Measurements from ENCODE around the gene RAB33A. TPM values are rescaled to one million over a fixed set of nuclear protein-coding genes. Genes with fewer than 3 reads are reported as not detected.

The RAB33A gene
- total and polyA plus RNA-seq, 7 donors, result 0.03 to 0.30 (median 0.16) TPM; not detected in 2

- DNase-seq (no peak), ATAC-seq (no peak)
- intact Hi-C loops (cut with DNase I), result no loop called here
- H3K27ac ChIP-seq, result no peak overlapping the region
- WGBS, 3 donors, result 55 to 60% (median 59%) methylated on average over 6 to 7 of the region's 7 CpGs
- H3K27me3 ChIP-seq (ENCODE audit: insufficient read depth in 3 of 3, low read length in 2 of 3), result no peaks in the 10 kb centered on the region
- no peaks in the 10 kb centered on the region for H3K36me3 ChIP-seq (ENCODE audit: insufficient read depth in 1 of 2, low read depth in 1 of 2)
- H3K4me1 ChIP-seq, result no peaks in the 10 kb centered on the region
- H3K9me3 ChIP-seq, result no peaks in the 10 kb centered on the region
- no peak overlapping the region for H3K4me3 ChIP-seq
- TF ChIP-seq, protein P1, sequence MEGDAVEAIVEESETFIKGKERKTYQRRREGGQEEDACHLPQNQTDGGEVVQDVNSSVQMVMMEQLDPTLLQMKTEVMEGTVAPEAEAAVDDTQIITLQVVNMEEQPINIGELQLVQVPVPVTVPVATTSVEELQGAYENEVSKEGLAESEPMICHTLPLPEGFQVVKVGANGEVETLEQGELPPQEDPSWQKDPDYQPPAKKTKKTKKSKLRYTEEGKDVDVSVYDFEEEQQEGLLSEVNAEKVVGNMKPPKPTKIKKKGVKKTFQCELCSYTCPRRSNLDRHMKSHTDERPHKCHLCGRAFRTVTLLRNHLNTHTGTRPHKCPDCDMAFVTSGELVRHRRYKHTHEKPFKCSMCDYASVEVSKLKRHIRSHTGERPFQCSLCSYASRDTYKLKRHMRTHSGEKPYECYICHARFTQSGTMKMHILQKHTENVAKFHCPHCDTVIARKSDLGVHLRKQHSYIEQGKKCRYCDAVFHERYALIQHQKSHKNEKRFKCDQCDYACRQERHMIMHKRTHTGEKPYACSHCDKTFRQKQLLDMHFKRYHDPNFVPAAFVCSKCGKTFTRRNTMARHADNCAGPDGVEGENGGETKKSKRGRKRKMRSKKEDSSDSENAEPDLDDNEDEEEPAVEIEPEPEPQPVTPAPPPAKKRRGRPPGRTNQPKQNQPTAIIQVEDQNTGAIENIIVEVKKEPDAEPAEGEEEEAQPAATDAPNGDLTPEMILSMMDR (IDR thresholded peaks at IDR 0.05), result no peak
These were observed 7.9 kb downstream of the RAB33A start for GRCh38 chrX:130179579-130180215.

DNA sequence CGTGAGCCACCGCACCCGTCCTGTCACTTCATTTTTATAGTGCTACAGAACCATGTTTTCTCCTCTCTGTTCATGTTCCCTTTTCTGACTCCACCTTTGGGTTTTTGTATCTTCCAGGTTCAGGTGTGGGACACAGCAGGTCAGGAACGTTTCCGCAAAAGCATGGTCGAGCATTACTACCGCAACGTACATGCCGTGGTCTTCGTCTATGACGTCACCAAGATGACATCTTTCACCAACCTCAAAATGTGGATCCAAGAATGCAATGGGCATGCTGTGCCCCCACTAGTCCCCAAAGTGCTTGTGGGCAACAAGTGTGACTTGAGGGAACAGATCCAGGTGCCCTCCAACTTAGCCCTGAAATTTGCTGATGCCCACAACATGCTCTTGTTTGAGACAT is 12.4 kb downstream of the RAB33A start:
- TF ChIP-seq, protein P1 (IDR thresholded peaks at IDR 0.05), result no peak
- H3K9me3 ChIP-seq, result no peaks in the 10 kb centered on the region
- no peak for ATAC-seq
- no peak overlapping the region for H3K27ac ChIP-seq
- no peak overlapping the region for H3K4me3 ChIP-seq
- H3K36me3 ChIP-seq (ENCODE audit: insufficient read depth in 1 of 2, low read depth in 1 of 2), result no peaks in the 10 kb centered on the region
- 90 to 94% (median 91%) methylated on average over 11 of the region's 11 CpGs for WGBS, 3 donors
- H3K4me1 ChIP-seq, result no peaks in the 10 kb centered on the region
- H3K27me3 ChIP-seq (ENCODE audit: insufficient read depth in 3 of 3, low read length in 2 of 3), result no peaks in the 10 kb centered on the region
- no peak for DNase-seq
- intact Hi-C loops (cut with DNase I), result no loop called here

- intact Hi-C loops (cut with DNase I), result no loop called here
- DNase-seq (no peak), ATAC-seq (no peak)
- no peak overlapping the region for H3K4me3 ChIP-seq
- H3K27ac ChIP-seq, result no peak overlapping the region
- TF ChIP-seq, protein P1 (IDR thresholded peaks at IDR 0.05), result no peak
- WGBS, 3 donors, result 35 to 43% (median 43%) methylated on average over 2 of the region's 2 CpGs
- no peaks in the 10 kb centered on the region for H3K4me1 ChIP-seq
- no peaks in the 10 kb centered on the region for H3K27me3 ChIP-seq (ENCODE audit: insufficient read depth in 3 of 3, low read length in 2 of 3)
- no peaks in the 10 kb centered on the region for H3K9me3 ChIP-seq
- no peaks in the 10 kb centered on the region for H3K36me3 ChIP-seq (ENCODE audit: insufficient read depth in 1 of 2, low read depth in 1 of 2)
These were observed 13.1 kb downstream of the RAB33A start for GRCh38 chrX:130184857-130185256.

DNA sequence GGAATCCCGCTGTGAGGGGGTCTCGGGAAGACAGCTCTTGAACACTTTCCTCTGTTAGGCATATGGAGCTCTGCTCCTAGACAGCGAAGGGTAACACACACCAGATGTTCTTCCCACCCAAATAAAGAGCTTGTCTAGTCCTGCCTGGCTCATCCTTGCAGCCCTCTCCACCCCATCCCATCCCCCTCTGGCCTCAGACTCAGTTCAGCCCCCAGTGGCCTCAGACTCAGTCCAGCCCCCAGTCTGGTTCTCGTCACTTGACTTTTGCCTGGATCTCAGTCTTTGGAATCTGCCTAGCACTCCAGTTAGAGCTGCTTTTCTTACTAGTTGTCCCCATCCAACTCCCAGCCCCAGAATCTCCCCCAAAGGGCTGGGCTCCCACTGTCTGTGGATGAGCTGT is 14.9 kb downstream of the RAB33A start:
- intact Hi-C loops (cut with DNase I), result no loop called here

More for the DNA sequence above, 14.9 kb downstream of the RAB33A start:
- no peaks in the 10 kb centered on the region for H3K27me3 ChIP-seq (ENCODE audit: insufficient read depth in 3 of 3, low read length in 2 of 3)
- H3K4me1 ChIP-seq, result no peaks in the 10 kb centered on the region
- no peaks in the 10 kb centered on the region for H3K36me3 ChIP-seq (ENCODE audit: insufficient read depth in 1 of 2, low read depth in 1 of 2)
- no peaks in the 10 kb centered on the region for H3K9me3 ChIP-seq
- ATAC-seq, result no peak
- no peak overlapping the region for H3K27ac ChIP-seq
- 56 to 80% (median 74%) methylated on average over 4 of the region's 4 CpGs for WGBS, 3 donors
- no peak overlapping the region for H3K4me3 ChIP-seq
- no peak for DNase-seq
- TF ChIP-seq, protein P1 (IDR thresholded peaks at IDR 0.05), result no peak

All from psoas muscle (tissue), 8 donors.